ENCODE measurements around the gene RPL10A. TPM values are rescaled to one million over a fixed set of nuclear protein-coding genes. Genes with fewer than 3 reads are reported as not detected.

The RPL10A gene
- total and polyA plus RNA-seq, 2 of the 13 experiments (the other 11 are each of a cell fraction or from before 2014, with no cell fraction given), result 1,854 to 2,726 TPM

DNA sequence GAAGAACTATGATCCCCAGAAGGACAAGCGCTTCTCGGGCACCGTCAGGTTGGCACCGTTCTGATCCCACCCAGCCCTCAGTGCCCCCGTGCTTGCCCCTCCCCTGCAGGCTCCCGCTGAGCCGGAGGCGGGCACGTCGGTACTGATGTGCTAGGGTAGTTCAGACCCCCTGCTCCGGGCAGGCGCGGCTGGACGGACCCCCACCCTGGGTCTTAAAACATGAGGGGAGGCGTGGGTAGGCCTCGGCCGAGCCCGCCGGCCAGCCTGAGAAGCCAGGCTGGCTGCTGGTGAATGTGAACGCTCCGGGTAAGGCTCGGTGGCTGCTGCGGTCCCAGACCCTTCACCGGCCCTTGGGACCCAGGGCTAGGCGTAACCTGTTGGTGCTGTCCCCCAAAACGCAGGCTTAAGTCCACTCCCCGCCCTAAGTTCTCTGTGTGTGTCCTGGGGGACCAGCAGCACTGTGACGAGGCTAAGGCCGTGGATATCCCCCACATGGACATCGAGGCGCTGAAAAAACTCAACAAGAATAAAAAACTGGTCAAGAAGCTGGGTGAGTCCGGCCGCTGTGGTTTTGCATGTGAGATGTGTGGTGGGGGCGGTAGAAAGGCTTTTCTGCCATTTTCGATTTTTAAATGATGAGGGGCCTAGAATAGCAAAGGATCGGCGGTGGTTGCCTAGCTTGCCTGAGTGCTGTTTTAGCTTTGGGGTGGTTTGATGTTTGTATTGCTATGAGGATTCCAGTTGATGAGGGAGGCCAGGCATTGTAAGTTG, 964 bp downstream of the RPL10A start (continued):
- TF ChIP-seq FIP1L1 (IDR thresholded peaks at IDR 0.05; ENCODE audit: borderline replicate concordance, insufficient read depth, low read depth, low read length) (no peak), KLF6 (CRISPR knock-in tag; IDR thresholded peaks at IDR 0.05) (no peak), ZNF235 (CRISPR knock-in tag; IDR thresholded peaks at IDR 0.05; ENCODE audit: borderline replicate concordance) (0 out of 2 replicates have a peak, but pooled peaks have one; percentile 35), ZNF292 (CRISPR knock-in tag; IDR thresholded peaks at IDR 0.05; ENCODE audit: borderline replicate concordance, low read depth) (no peak), ZNF563 (CRISPR knock-in tag; IDR thresholded peaks at IDR 0.05) (0 out of 2 replicates have a peak, but pooled peaks have one; percentile 2), SRSF1 (optimal IDR thresholded peaks at IDR 0.05; ENCODE audit: low read depth, low read length) (peak; percentile 4), ZEB1 (IDR thresholded peaks at IDR 0.05; ENCODE audit: insufficient replicate concordance, low read depth) (no peak), MIER3 (CRISPR knock-in tag; IDR thresholded peaks at IDR 0.05; ENCODE audit: borderline replicate concordance) (no peak), FOXM1 (CRISPR knock-in tag; IDR thresholded peaks at IDR 0.05) (no peak), ZSCAN25 (CRISPR knock-in tag; IDR thresholded peaks at IDR 0.05) (no peak), ZNF83 (CRISPR knock-in tag; IDR thresholded peaks at IDR 0.05; ENCODE audit: borderline replicate concordance) (no peak), MIXL1 (CRISPR knock-in tag; IDR thresholded peaks at IDR 0.05) (no peak), ZSCAN20 (CRISPR knock-in tag; IDR thresholded peaks at IDR 0.05; ENCODE audit: borderline replicate concordance) (0 out of 2 replicates have a peak, but pooled peaks have one; percentile 38), AGO2 (optimal IDR thresholded peaks at IDR 0.05; ENCODE audit: low read depth, low read length) (peak; percentile 99), NCOA1 (CRISPR knock-in tag; IDR thresholded peaks at IDR 0.05) (no peak), ZC3H13 (CRISPR knock-in tag; IDR thresholded peaks at IDR 0.05) (0 out of 2 replicates have a peak, but pooled peaks have one; percentile 13)
- TF ChIP-seq, protein P1, sequence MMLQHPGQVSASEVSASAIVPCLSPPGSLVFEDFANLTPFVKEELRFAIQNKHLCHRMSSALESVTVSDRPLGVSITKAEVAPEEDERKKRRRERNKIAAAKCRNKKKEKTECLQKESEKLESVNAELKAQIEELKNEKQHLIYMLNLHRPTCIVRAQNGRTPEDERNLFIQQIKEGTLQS (CRISPR knock-in tag; IDR thresholded peaks at IDR 0.05), result 0 out of 2 replicates have a peak, but pooled peaks have one; percentile 20
- TF ChIP-seq, protein P2, sequence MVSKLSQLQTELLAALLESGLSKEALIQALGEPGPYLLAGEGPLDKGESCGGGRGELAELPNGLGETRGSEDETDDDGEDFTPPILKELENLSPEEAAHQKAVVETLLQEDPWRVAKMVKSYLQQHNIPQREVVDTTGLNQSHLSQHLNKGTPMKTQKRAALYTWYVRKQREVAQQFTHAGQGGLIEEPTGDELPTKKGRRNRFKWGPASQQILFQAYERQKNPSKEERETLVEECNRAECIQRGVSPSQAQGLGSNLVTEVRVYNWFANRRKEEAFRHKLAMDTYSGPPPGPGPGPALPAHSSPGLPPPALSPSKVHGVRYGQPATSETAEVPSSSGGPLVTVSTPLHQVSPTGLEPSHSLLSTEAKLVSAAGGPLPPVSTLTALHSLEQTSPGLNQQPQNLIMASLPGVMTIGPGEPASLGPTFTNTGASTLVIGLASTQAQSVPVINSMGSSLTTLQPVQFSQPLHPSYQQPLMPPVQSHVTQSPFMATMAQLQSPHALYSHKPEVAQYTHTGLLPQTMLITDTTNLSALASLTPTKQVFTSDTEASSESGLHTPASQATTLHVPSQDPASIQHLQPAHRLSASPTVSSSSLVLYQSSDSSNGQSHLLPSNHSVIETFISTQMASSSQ (IDR thresholded peaks at IDR 0.05; ENCODE audit: low read depth), result 0 out of 2 replicates have a peak, but pooled peaks have one; percentile 6
- TF ChIP-seq, protein P2 (CRISPR knock-in tag; IDR thresholded peaks at IDR 0.05; ENCODE audit: borderline replicate concordance), result no peak
- TF ChIP-seq, protein P3, sequence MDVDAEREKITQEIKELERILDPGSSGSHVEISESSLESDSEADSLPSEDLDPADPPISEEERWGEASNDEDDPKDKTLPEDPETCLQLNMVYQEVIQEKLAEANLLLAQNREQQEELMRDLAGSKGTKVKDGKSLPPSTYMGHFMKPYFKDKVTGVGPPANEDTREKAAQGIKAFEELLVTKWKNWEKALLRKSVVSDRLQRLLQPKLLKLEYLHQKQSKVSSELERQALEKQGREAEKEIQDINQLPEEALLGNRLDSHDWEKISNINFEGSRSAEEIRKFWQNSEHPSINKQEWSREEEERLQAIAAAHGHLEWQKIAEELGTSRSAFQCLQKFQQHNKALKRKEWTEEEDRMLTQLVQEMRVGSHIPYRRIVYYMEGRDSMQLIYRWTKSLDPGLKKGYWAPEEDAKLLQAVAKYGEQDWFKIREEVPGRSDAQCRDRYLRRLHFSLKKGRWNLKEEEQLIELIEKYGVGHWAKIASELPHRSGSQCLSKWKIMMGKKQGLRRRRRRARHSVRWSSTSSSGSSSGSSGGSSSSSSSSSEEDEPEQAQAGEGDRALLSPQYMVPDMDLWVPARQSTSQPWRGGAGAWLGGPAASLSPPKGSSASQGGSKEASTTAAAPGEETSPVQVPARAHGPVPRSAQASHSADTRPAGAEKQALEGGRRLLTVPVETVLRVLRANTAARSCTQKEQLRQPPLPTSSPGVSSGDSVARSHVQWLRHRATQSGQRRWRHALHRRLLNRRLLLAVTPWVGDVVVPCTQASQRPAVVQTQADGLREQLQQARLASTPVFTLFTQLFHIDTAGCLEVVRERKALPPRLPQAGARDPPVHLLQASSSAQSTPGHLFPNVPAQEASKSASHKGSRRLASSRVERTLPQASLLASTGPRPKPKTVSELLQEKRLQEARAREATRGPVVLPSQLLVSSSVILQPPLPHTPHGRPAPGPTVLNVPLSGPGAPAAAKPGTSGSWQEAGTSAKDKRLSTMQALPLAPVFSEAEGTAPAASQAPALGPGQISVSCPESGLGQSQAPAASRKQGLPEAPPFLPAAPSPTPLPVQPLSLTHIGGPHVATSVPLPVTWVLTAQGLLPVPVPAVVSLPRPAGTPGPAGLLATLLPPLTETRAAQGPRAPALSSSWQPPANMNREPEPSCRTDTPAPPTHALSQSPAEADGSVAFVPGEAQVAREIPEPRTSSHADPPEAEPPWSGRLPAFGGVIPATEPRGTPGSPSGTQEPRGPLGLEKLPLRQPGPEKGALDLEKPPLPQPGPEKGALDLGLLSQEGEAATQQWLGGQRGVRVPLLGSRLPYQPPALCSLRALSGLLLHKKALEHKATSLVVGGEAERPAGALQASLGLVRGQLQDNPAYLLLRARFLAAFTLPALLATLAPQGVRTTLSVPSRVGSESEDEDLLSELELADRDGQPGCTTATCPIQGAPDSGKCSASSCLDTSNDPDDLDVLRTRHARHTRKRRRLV (CRISPR knock-in tag; IDR thresholded peaks at IDR 0.05), result 0 out of 2 replicates have a peak, but pooled peaks have one; percentile 2
